HG03432 (cell line): Measurements from ENCODE around the gene AGAP1.

ENCODE experiments used
- ATAC-seq: cut with Tn5 transposase; IDR thresholded peaks from one replicate; pipeline ENCODE4 v1.9.1; 2021; ENCODE audit warnings: mild to moderate bottlenecking, moderate library complexity; ENCODE audit not compliant: unreplicated experiment

AGAP1 gene

GRCh38 chr2:235897992-235898391 lies 404.1 kb downstream of the AGAP1 start:
- ATAC-seq: no peak

- ATAC-seq: no peak
Observed at GRCh38 chr2:235898766-235899165, 404.9 kb downstream of the AGAP1 start.

- ATAC-seq: no peak
Observed at GRCh38 chr2:235900631-235901030, 406.8 kb downstream of the AGAP1 start.

GRCh38 chr2:235901243-235901642 lies 407.4 kb downstream of the AGAP1 start:
- ATAC-seq: no peak

- ATAC-seq: no peak
Observed at GRCh38 chr2:235903782-235904584, 410.1 kb downstream of the AGAP1 start.

GRCh38 chr2:235904585-235904931 lies 410.7 kb downstream of the AGAP1 start:
- no peak for ATAC-seq

GRCh38 chr2:235908826-235909225 lies 415.0 kb downstream of the AGAP1 start:
- ATAC-seq: peak; percentile 67

GRCh38 chr2:235909358-235909757 lies 415.5 kb downstream of the AGAP1 start:
- no peak for ATAC-seq

GRCh38 chr2:235910067-235910466 lies 416.2 kb downstream of the AGAP1 start:
- ATAC-seq: no peak

GRCh38 chr2:235911125-235911524 lies 417.3 kb downstream of the AGAP1 start:
- ATAC-seq: no peak

- ATAC-seq: no peak
Observed at GRCh38 chr2:235911633-235912233, 417.9 kb downstream of the AGAP1 start.

- no peak for ATAC-seq
Observed at GRCh38 chr2:235914756-235915155, 420.9 kb downstream of the AGAP1 start.

GRCh38 chr2:235917506-235917905 lies 423.7 kb downstream of the AGAP1 start:
- no peak for ATAC-seq

- ATAC-seq: no peak
Observed at GRCh38 chr2:235918876-235919275, 425.0 kb downstream of the AGAP1 start.

GRCh38 chr2:235920216-235920865 lies 426.5 kb downstream of the AGAP1 start:
- ATAC-seq: no peak

- no peak for ATAC-seq
Observed at GRCh38 chr2:235921508-235922191, 427.8 kb downstream of the AGAP1 start.

GRCh38 chr2:235922839-235923238 lies 429.0 kb downstream of the AGAP1 start:
- no peak for ATAC-seq

GRCh38 chr2:235923859-235924674 lies 430.2 kb downstream of the AGAP1 start:
- ATAC-seq: no peak

GRCh38 chr2:235924675-235925063 lies 430.8 kb downstream of the AGAP1 start:
- ATAC-seq: no peak

GRCh38 chr2:235925250-235925919 lies 431.5 kb downstream of the AGAP1 start:
- ATAC-seq: no peak
